Keratinocyte (primary cell): ENCODE measurements around the gene SNRPA1.

Source experiments
- CTCF ChIP-seq, 3 experiments: IDR thresholded peaks in 1 of 3; conservative IDR thresholded peaks in 1 of 3; optimal IDR thresholded peaks in 1 of 3; 2 replicates in 2 of 3; 3 replicates in 1 of 3; pipeline versions ENCODE3 to v1.5.1; 2011; ENCODE audit warnings: low read length in 3 of 3, mild to moderate bottlenecking in 3 of 3, moderate library complexity in 2 of 3, control low read depth in 1 of 3, inconsistent platforms in 1 of 3; ENCODE audit not compliant: insufficient read depth in 2 of 3; ENCODE audit errors: extremely low read depth in 1 of 3
- EZH2 ChIP-seq: IDR thresholded peaks from one replicate; pipeline ENCODE4 v1.6.1; 2012; ENCODE audit warnings: inconsistent platforms, mild to moderate bottlenecking, low read length, moderate library complexity

DNA sequence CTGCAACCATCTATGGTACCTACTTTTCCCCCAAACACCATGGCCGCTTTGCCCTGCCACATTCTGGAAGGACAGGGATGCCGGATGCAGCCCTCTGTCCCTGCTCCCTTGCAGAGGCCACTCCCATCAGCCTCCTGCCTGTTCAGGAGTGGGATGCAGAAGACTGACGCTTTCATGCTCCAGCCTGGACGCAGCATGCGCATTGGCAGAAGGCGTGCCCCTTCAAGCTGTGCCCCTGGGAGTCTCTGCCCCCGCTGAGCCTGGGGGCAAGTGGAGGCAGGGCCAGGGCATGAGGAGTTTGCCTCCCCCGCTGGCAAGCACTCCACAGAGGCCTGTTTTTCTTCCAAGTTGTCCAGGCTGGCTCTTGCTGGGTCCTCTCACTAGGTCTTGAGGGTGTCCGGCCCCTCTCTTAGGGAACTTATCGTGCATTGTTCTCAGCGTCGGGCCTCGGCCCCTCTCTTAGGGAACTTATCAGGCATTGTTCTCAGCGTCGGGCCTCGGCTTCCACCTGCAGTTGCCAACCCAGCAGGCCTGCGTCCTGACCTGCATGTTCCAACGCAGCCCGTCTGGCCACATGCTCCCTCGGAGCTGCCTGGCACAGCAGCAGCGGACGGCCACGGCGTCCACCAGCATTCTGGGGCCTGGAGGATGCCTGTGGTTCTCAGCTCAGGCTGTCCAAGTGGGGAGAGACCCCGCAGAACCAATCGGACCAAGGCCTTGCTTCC is 14.6 kb upstream of the SNRPA1 start:
- TF ChIP-seq CTCF (optimal IDR thresholded peaks at IDR 0.05 in 1 of 3, IDR thresholded peaks at IDR 0.05 in 1 of 3, conservative IDR thresholded peaks at IDR 0.05 in 1 of 3; ENCODE audit: extremely low read depth in 1 of 3, insufficient read depth in 2 of 3, low read length in 3 of 3) (no peak), EZH2 (no peak)
